Measurements from ENCODE around the gene ALK.

ALK gene

GRCh38 chr2:29618024-29618423, 303.4 kb downstream of the ALK start:
- no peak overlapping the region for H3K27ac ChIP-seq
- H3K79me2 ChIP-seq (ENCODE audit: insufficient read depth, low read depth): no peaks in the 10 kb centered on the region
- H4K20me1 ChIP-seq (ENCODE audit: insufficient read depth): no peaks in the 10 kb centered on the region
- H3K9ac ChIP-seq: no peak overlapping the region
- H3K27me3 ChIP-seq (ENCODE audit: insufficient read depth, low read depth): no peaks in the 10 kb centered on the region
- no peak overlapping the region for H3K4me2 ChIP-seq
- H3K4me1 ChIP-seq (ENCODE audit: low read depth, poor library complexity, severe bottlenecking): no peaks in the 10 kb centered on the region
- no peak overlapping the region for H2AFZ ChIP-seq (ENCODE audit: low read depth)
- no peaks in the 10 kb centered on the region for H3K36me3 ChIP-seq (ENCODE audit: insufficient read depth)
- no peak for TF ChIP-seq CTCF (conservative IDR thresholded peaks at IDR 0.05; ENCODE audit: low read depth, low read length)
- no peak overlapping the region for H3K4me3 ChIP-seq (IDR thresholded peaks at IDR 0.05; ENCODE audit: insufficient read depth, low read depth, low read length)

GRCh38 chr2:29617351-29617750, 304.0 kb downstream of the ALK start:
- Histone ChIP-seq H3K4me2 (no peak overlapping the region), H4K20me1 (ENCODE audit: insufficient read depth) (no peaks in the 10 kb centered on the region), H3K4me3 (IDR thresholded peaks at IDR 0.05; ENCODE audit: insufficient read depth, low read depth, low read length) (no peak overlapping the region), H3K36me3 (ENCODE audit: insufficient read depth) (no peaks in the 10 kb centered on the region), H3K9ac (no peak overlapping the region), H3K4me1 (ENCODE audit: low read depth, poor library complexity, severe bottlenecking) (no peaks in the 10 kb centered on the region), H2AFZ (ENCODE audit: low read depth) (no peak overlapping the region), H3K27ac (no peak overlapping the region), H3K79me2 (ENCODE audit: insufficient read depth, low read depth) (no peaks in the 10 kb centered on the region), H3K27me3 (ENCODE audit: insufficient read depth, low read depth) (no peaks in the 10 kb centered on the region)
- TF ChIP-seq CTCF (conservative IDR thresholded peaks at IDR 0.05; ENCODE audit: low read depth, low read length): no peak

GRCh38 chr2:29616569-29616968, 304.8 kb downstream of the ALK start:
- no peak for TF ChIP-seq CTCF (conservative IDR thresholded peaks at IDR 0.05; ENCODE audit: low read depth, low read length)
- H4K20me1 ChIP-seq (ENCODE audit: insufficient read depth): no peaks in the 10 kb centered on the region
- H3K4me1 ChIP-seq (ENCODE audit: low read depth, poor library complexity, severe bottlenecking): no peaks in the 10 kb centered on the region
- H3K9ac ChIP-seq: no peak overlapping the region
- no peak overlapping the region for H3K4me2 ChIP-seq
- no peaks in the 10 kb centered on the region for H3K36me3 ChIP-seq (ENCODE audit: insufficient read depth)
- H3K79me2 ChIP-seq (ENCODE audit: insufficient read depth, low read depth): no peaks in the 10 kb centered on the region
- H3K27ac ChIP-seq: no peak overlapping the region
- H3K4me3 ChIP-seq (IDR thresholded peaks at IDR 0.05; ENCODE audit: insufficient read depth, low read depth, low read length): no peak overlapping the region
- no peak overlapping the region for H2AFZ ChIP-seq (ENCODE audit: low read depth)
- no peaks in the 10 kb centered on the region for H3K27me3 ChIP-seq (ENCODE audit: insufficient read depth, low read depth)

- H3K4me2 ChIP-seq: no peak overlapping the region
- H2AFZ ChIP-seq (ENCODE audit: low read depth): no peak overlapping the region
- no peak for TF ChIP-seq CTCF (conservative IDR thresholded peaks at IDR 0.05; ENCODE audit: low read depth, low read length)
- H3K27ac ChIP-seq: no peak overlapping the region
- H3K9ac ChIP-seq: no peak overlapping the region
- H3K36me3 ChIP-seq (ENCODE audit: insufficient read depth): no peaks in the 10 kb centered on the region
- no peaks in the 10 kb centered on the region for H4K20me1 ChIP-seq (ENCODE audit: insufficient read depth)
- H3K4me1 ChIP-seq (ENCODE audit: low read depth, poor library complexity, severe bottlenecking): no peaks in the 10 kb centered on the region
- no peaks in the 10 kb centered on the region for H3K27me3 ChIP-seq (ENCODE audit: insufficient read depth, low read depth)
- H3K4me3 ChIP-seq (IDR thresholded peaks at IDR 0.05; ENCODE audit: insufficient read depth, low read depth, low read length): no peak overlapping the region
- H3K79me2 ChIP-seq (ENCODE audit: insufficient read depth, low read depth): no peaks in the 10 kb centered on the region
Measured at GRCh38 chr2:29615841-29616240, 305.5 kb downstream of the ALK start.

GRCh38 chr2:29615183-29615582, 306.2 kb downstream of the ALK start:
- Histone ChIP-seq H4K20me1 (ENCODE audit: insufficient read depth) (no peaks in the 10 kb centered on the region), H3K4me1 (ENCODE audit: low read depth, poor library complexity, severe bottlenecking) (no peaks in the 10 kb centered on the region), H3K4me3 (IDR thresholded peaks at IDR 0.05; ENCODE audit: insufficient read depth, low read depth, low read length) (no peak overlapping the region), H3K27me3 (ENCODE audit: insufficient read depth, low read depth) (no peaks in the 10 kb centered on the region), H2AFZ (ENCODE audit: low read depth) (no peak overlapping the region), H3K27ac (no peak overlapping the region), H3K36me3 (ENCODE audit: insufficient read depth) (no peaks in the 10 kb centered on the region), H3K79me2 (ENCODE audit: insufficient read depth, low read depth) (no peaks in the 10 kb centered on the region), H3K9ac (no peak overlapping the region), H3K4me2 (no peak overlapping the region)
- TF ChIP-seq CTCF (conservative IDR thresholded peaks at IDR 0.05; ENCODE audit: low read depth, low read length): no peak
